ENCODE results near the gene NCL. TPM values are rescaled to one million over a fixed set of nuclear protein-coding genes. Genes with fewer than 3 reads are reported as not detected.

NCL gene
- total and polyA plus RNA-seq, 2 of the 13 experiments (the other 11 are each of a cell fraction or from before 2014, with no cell fraction given), result 105 to 779 TPM

GRCh38 chr2:231463698-231464575, at the start of gene NCL (continued):
- peak; percentile 75; the same call in 1 of the 2 replicates for TF ChIP-seq ZBTB8A (CRISPR knock-in tag; IDR thresholded peaks at IDR 0.05; ENCODE audit: borderline replicate concordance, low read depth)
- TF ChIP-seq, protein P1, sequence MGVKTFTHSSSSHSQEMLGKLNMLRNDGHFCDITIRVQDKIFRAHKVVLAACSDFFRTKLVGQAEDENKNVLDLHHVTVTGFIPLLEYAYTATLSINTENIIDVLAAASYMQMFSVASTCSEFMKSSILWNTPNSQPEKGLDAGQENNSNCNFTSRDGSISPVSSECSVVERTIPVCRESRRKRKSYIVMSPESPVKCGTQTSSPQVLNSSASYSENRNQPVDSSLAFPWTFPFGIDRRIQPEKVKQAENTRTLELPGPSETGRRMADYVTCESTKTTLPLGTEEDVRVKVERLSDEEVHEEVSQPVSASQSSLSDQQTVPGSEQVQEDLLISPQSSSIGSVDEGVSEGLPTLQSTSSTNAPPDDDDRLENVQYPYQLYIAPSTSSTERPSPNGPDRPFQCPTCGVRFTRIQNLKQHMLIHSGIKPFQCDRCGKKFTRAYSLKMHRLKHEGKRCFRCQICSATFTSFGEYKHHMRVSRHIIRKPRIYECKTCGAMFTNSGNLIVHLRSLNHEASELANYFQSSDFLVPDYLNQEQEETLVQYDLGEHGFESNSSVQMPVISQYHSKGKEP (CRISPR knock-in tag; IDR thresholded peaks at IDR 0.05), result peak; percentile 85
- peak; percentile 76; the same call in 1 of the 2 replicates for TF ChIP-seq SP2 (CRISPR knock-in tag; IDR thresholded peaks at IDR 0.05)
- peak; percentile 38; the same call in 1 of the 2 replicates for TF ChIP-seq SOX5 (CRISPR knock-in tag; IDR thresholded peaks at IDR 0.05; ENCODE audit: borderline replicate concordance)
- TF ChIP-seq, protein P2, sequence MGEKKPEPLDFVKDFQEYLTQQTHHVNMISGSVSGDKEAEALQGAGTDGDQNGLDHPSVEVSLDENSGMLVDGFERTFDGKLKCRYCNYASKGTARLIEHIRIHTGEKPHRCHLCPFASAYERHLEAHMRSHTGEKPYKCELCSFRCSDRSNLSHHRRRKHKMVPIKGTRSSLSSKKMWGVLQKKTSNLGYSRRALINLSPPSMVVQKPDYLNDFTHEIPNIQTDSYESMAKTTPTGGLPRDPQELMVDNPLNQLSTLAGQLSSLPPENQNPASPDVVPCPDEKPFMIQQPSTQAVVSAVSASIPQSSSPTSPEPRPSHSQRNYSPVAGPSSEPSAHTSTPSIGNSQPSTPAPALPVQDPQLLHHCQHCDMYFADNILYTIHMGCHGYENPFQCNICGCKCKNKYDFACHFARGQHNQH (CRISPR knock-in tag; IDR thresholded peaks at IDR 0.05), result peak; percentile 85
- TF ChIP-seq CEBPG (CRISPR knock-in tag; IDR thresholded peaks at IDR 0.05), result peak; percentile 26; the same call in 1 of the 2 replicates
- no peak for TF ChIP-seq TRIM24 (CRISPR knock-in tag; IDR thresholded peaks at IDR 0.05)
- TF ChIP-seq STAT5B (CRISPR knock-in tag; IDR thresholded peaks at IDR 0.05), result peak; percentile 91
- TF ChIP-seq, protein P3, sequence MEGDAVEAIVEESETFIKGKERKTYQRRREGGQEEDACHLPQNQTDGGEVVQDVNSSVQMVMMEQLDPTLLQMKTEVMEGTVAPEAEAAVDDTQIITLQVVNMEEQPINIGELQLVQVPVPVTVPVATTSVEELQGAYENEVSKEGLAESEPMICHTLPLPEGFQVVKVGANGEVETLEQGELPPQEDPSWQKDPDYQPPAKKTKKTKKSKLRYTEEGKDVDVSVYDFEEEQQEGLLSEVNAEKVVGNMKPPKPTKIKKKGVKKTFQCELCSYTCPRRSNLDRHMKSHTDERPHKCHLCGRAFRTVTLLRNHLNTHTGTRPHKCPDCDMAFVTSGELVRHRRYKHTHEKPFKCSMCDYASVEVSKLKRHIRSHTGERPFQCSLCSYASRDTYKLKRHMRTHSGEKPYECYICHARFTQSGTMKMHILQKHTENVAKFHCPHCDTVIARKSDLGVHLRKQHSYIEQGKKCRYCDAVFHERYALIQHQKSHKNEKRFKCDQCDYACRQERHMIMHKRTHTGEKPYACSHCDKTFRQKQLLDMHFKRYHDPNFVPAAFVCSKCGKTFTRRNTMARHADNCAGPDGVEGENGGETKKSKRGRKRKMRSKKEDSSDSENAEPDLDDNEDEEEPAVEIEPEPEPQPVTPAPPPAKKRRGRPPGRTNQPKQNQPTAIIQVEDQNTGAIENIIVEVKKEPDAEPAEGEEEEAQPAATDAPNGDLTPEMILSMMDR (CRISPR knock-in tag; IDR thresholded peaks at IDR 0.05), result peak; percentile 35; the same call in 1 of the 2 replicates
- TF ChIP-seq CREM (IDR thresholded peaks at IDR 0.05), result peak; percentile 53
- no peak; the same call in 1 of the 2 replicates for TF ChIP-seq CREM (CRISPR knock-in tag; IDR thresholded peaks at IDR 0.05)
- no peak; the same call in 1 of the 2 replicates for TF ChIP-seq MAF1 (CRISPR knock-in tag; IDR thresholded peaks at IDR 0.05; ENCODE audit: borderline replicate concordance)
- peak; percentile 72; the same call in 1 of the 2 replicates for TF ChIP-seq ZNF383 (CRISPR knock-in tag; IDR thresholded peaks at IDR 0.05; ENCODE audit: borderline replicate concordance)
- TF ChIP-seq KIAA2018 (CRISPR knock-in tag; IDR thresholded peaks at IDR 0.05; ENCODE audit: borderline replicate concordance), result peak; percentile 82

Data from HepG2 (cell line).